Measurements from ENCODE around the gene BTG3.
A peak's percentile ranks its signal among the peaks of the same experiment; 100 is the strongest.

BTG3 gene

DNA sequence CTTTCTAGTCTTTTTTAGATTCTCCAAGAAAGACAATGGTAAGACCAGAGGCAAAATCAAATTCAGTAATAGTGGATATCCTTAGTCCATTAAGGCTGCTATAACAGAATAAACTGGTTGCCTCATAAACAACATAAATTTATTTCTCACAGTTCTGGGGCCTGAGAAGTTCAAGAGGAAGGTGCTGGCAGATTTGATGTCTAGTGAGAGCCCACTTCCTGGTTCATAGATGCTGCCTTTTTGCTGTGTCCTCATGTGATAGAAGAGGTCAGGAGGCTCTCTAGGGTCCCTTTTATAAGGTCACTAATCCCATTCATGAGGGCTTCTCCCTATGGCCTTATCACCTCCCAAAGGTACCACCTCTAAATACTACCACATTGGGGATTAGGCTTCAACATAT, 31.5 kb upstream of the BTG3 start:
- H3K4me3 ChIP-seq (ENCODE audit: low read depth, low read length) = no peak overlapping the region
- TF ChIP-seq, protein P1, sequence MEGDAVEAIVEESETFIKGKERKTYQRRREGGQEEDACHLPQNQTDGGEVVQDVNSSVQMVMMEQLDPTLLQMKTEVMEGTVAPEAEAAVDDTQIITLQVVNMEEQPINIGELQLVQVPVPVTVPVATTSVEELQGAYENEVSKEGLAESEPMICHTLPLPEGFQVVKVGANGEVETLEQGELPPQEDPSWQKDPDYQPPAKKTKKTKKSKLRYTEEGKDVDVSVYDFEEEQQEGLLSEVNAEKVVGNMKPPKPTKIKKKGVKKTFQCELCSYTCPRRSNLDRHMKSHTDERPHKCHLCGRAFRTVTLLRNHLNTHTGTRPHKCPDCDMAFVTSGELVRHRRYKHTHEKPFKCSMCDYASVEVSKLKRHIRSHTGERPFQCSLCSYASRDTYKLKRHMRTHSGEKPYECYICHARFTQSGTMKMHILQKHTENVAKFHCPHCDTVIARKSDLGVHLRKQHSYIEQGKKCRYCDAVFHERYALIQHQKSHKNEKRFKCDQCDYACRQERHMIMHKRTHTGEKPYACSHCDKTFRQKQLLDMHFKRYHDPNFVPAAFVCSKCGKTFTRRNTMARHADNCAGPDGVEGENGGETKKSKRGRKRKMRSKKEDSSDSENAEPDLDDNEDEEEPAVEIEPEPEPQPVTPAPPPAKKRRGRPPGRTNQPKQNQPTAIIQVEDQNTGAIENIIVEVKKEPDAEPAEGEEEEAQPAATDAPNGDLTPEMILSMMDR (IDR thresholded peaks at IDR 0.05; ENCODE audit: borderline replicate concordance, insufficient read depth, low read depth, low read length) = no peak

GRCh38 chr21:17640821-17641220, 28.1 kb upstream of the BTG3 start:
- TF ChIP-seq, protein P1 (IDR thresholded peaks at IDR 0.05; ENCODE audit: borderline replicate concordance, insufficient read depth, low read depth, low read length) = no peak

DNA sequence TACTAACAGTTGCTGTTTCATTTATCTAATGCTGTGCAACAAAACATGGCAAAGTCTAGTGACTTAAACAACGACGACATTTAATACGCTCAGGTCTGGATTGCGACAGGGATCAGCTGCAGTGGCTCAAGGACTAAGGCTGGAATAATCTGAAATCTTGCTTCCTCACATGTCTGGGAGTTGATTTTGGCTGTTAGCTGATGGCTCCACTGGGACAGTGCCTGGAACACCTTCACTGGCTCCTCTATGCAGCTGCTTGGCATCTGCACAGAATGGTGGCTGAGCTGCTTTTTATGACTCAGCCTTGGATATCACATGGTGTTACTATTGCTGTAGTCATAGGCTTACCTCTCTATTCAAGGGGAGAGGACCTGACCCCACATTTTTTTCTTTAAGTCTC, 24.0 kb upstream of the BTG3 start:
- TF ChIP-seq, protein P1 (IDR thresholded peaks at IDR 0.05; ENCODE audit: borderline replicate concordance, insufficient read depth, low read depth, low read length) = no peak
- H3K4me3 ChIP-seq (ENCODE audit: low read depth, low read length) = no peak overlapping the region

More at GRCh38 chr21:17640821-17641220, 28.1 kb upstream of the BTG3 start:
- no peak overlapping the region for H3K4me3 ChIP-seq (ENCODE audit: low read depth, low read length)

DNA sequence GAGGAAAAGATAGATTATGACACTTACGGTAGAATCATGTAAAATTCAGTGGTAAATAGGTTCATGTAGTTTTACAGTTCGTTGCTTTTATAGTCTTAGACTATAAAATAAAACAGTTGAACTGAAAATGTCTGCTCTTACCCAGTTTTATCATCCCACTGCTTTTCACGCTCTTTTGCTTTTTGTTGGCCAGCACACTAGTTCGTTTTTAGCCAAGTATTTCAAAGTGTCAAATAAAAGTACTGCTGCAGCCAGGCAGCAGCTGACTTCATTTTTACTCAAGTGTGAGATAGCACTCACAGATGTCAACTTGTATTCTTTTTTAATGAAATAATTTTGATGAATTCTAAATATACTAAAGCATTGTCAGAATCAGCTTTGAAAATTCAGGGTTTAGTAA, 18.5 kb upstream of the BTG3 start:
- no peak overlapping the region for H3K4me3 ChIP-seq (ENCODE audit: low read depth, low read length)
- TF ChIP-seq, protein P1 (IDR thresholded peaks at IDR 0.05; ENCODE audit: borderline replicate concordance, insufficient read depth, low read depth, low read length) = no peak

DNA sequence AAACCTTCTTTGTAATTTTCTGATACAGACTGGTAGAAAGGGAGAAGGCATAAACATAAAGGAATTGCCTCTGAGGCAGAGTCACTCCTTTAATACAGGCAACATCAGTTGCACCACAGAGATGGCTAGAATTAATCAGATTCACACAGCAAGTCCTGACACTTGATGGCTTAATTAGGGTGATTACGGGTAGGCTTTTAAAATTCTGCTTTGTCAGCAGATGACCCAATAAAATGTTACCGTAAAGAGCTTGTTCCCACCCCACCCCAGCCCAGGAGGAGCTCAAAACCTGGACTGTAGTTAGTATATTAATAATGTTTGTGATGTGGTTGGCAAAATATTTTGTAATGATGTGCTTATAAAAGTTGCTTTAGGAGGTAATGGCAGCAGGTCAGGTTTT, 9.3 kb upstream of the BTG3 start:
- H3K4me3 ChIP-seq (ENCODE audit: low read depth, low read length) = no peak overlapping the region
- TF ChIP-seq, protein P1 (IDR thresholded peaks at IDR 0.05; ENCODE audit: borderline replicate concordance, insufficient read depth, low read depth, low read length) = no peak

- TF ChIP-seq, protein P1 (IDR thresholded peaks at IDR 0.05; ENCODE audit: borderline replicate concordance, insufficient read depth, low read depth, low read length) = no peak
- no peak overlapping the region for H3K4me3 ChIP-seq (ENCODE audit: low read depth, low read length)
Observed at GRCh38 chr21:17616831-17617230, 4.1 kb upstream of the BTG3 start.

DNA sequence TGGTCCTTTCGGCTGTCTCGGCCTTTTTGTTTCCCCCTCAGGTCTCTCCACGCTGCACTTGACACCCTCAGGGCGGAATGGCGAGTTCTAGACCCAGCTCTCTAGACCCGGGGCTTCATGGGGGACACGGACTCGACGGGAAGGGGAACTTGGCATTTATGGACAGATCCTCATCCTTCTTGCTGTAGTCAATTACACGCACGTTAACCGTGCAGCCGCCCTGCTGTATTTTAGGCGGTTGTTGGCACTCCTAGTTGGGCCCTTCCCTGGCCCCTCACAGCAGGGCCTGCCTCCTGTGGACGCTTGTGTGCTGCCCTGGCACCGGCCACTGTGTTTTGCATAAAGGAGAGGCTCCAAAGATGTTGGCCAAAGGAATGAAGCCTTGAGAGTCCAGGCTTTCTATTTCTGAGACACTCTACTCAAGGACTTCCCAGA, 558 bp upstream of the BTG3 start:
- TF ChIP-seq, protein P1 (IDR thresholded peaks at IDR 0.05; ENCODE audit: borderline replicate concordance, insufficient read depth, low read depth, low read length) = no peak

More for the DNA sequence above, 558 bp upstream of the BTG3 start:
- H3K4me3 ChIP-seq (ENCODE audit: low read depth, low read length) = peak overlapping the region; percentile 90
